B cell (primary cell): ENCODE measurements around the gene ARHGEF26. TPM values are rescaled to one million over a fixed set of nuclear protein-coding genes. Genes with fewer than 3 reads are reported as not detected.

Source experiments
- ATAC-seq: fragments of 200-7000 bp; cut with Tn5 transposase; one replicate; pipeline ENCODE4 v1.10.0; 2021; ENCODE audit warnings: low read depth, mild to moderate bottlenecking, moderate number of reproducible peaks, moderate library complexity
- CTCF ChIA-PET: fragments of 350-600 bp; sonication (Branson Sonifier 250); formaldehyde crosslinking; loops from one replicate; lab custom pipeline; 2021; ENCODE audit warnings: antibody characterized with exemption, inconsistent platforms; lab: Charles Lee
- POLR2A ChIA-PET: fragments of 350-600 bp; sonication (Branson Sonifier 250); formaldehyde crosslinking; loops from one replicate; lab custom pipeline; 2021; ENCODE audit warnings: antibody characterized with exemption; lab: Charles Lee
- DNase-seq: peaks from one replicate; pipeline ENCODE4 v3.0.0; 2013
- H2AFZ ChIP-seq: 2 replicates; pipeline ENCODE4 v1.6.1; 2012; ENCODE audit warnings: mild to moderate bottlenecking, low read depth, low read length; ENCODE audit not compliant: insufficient read depth, poor library complexity, severe bottlenecking
- H3K27ac ChIP-seq, 2 donors: 1 replicate in 1 of 2; 2 replicates in 1 of 2; pipeline ENCODE4 v1.5.1; 2012 to 2013; ENCODE audit warnings: low read length in 2 of 2, mild to moderate bottlenecking in 2 of 2, moderate library complexity in 1 of 2
- H3K27me3 ChIP-seq, 4 experiments: fragments of 200-600 bp in 1 of 4; sonication (generic) in 1 of 4; replicated peaks in 1 of 4; 1 replicate in 2 of 4; 2 replicates in 2 of 4; pipeline versions ENCODE4 v1.6.1 to v1.7.0; 2013 to 2016; ENCODE audit warnings: low read length in 3 of 4, mild to moderate bottlenecking in 2 of 4, mixed read lengths in 1 of 4, moderate library complexity in 1 of 4; ENCODE audit not compliant: insufficient read depth in 4 of 4, control insufficient read depth in 3 of 4; ENCODE audit errors: control extremely low read depth in 1 of 4
- H3K36me3 ChIP-seq, 2 experiments: replicated peaks in 1 of 2; 1 replicate in 1 of 2; 2 replicates in 1 of 2; pipeline versions ENCODE4 v1.6.1 to v1.7.1; 2013; ENCODE audit warnings: low read length in 1 of 2; ENCODE audit not compliant: insufficient read depth in 2 of 2, control insufficient read depth in 1 of 2; ENCODE audit errors: control extremely low read depth in 1 of 2, extremely low read depth in 1 of 2
- H3K4me1 ChIP-seq, 2 donors: fragments of 200-600 bp in 1 of 2; sonication (generic) in 1 of 2; 1 replicate in 1 of 2; 2 replicates in 1 of 2; pipeline versions ENCODE4 v1.5.1 to v1.6.1; 2013 to 2017; ENCODE audit warnings: low read length in 2 of 2; ENCODE audit not compliant: control insufficient read depth in 2 of 2, insufficient read depth in 2 of 2
- H3K4me2 ChIP-seq: replicated peaks from 2 replicates; pipeline ENCODE3; 2012; ENCODE audit warnings: mild to moderate bottlenecking, low read depth, low read length; ENCODE audit not compliant: poor library complexity, severe bottlenecking
- H3K4me3 ChIP-seq, 5 experiments: fragments of 200-600 bp in 1 of 5; sonication (generic) in 1 of 5; 1 replicate in 3 of 5; 2 replicates in 2 of 5; pipeline versions ENCODE4 v1.5.1 to v1.7.0; 2011 to 2016; ENCODE audit warnings: low read length in 4 of 5, mild to moderate bottlenecking in 4 of 5, low read depth in 2 of 5, control low read depth in 1 of 5, moderate library complexity in 1 of 5; ENCODE audit not compliant: insufficient read depth in 1 of 5; ENCODE audit errors: control extremely low read depth in 1 of 5, extremely low read depth in 1 of 5
- H3K79me2 ChIP-seq: fragments of 200-600 bp; sonication (generic); one replicate; pipeline ENCODE4 v1.6.0; 2016; ENCODE audit warnings: low read length; ENCODE audit not compliant: control insufficient read depth, insufficient read depth
- H3K9ac ChIP-seq: fragments of 200-600 bp; sonication (generic); 2 replicates; pipeline ENCODE4 v1.6.1; 2017; ENCODE audit warnings: mild to moderate bottlenecking, low read length, moderate library complexity
- H3K9me3 ChIP-seq, 3 donors: one replicate each; pipeline versions ENCODE4 v1.6.1 to v1.7.1; 2013; ENCODE audit warnings: low read length in 2 of 3; ENCODE audit not compliant: control insufficient read depth in 2 of 3, insufficient read depth in 1 of 3; ENCODE audit errors: control extremely low read depth in 1 of 3
- H4K20me1 ChIP-seq: 2 replicates; pipeline ENCODE4 v1.6.0; 2012; ENCODE audit warnings: mild to moderate bottlenecking, low read length; ENCODE audit not compliant: insufficient read depth, control insufficient read depth, poor library complexity, severe bottlenecking
- H3K27ac Mint-ChIP-seq: one replicate; pipeline ENCODE4 v1.8.0; 2021; ENCODE audit warnings: mixed read lengths
- H3K27me3 Mint-ChIP-seq: one replicate; pipeline ENCODE4 v1.8.0; 2021; ENCODE audit warnings: mixed read lengths
- H3K4me1 Mint-ChIP-seq: one replicate; pipeline ENCODE4 v1.8.0; 2021; ENCODE audit warnings: mixed read lengths
- H3K4me3 Mint-ChIP-seq: one replicate; pipeline ENCODE4 v1.8.0; 2021; ENCODE audit warnings: mixed read lengths
- H3K9me3 Mint-ChIP-seq: one replicate; pipeline ENCODE4 v1.8.0; 2022; ENCODE audit warnings: mixed read lengths; ENCODE audit not compliant: insufficient read depth
- EZH2 ChIP-seq: IDR thresholded peaks from 2 replicates; pipeline ENCODE4 v1.6.1; 2012; ENCODE audit warnings: borderline replicate concordance, low read depth, mild to moderate bottlenecking, moderate library complexity, low read length; ENCODE audit not compliant: insufficient read depth, poor library complexity, severe bottlenecking
- WGBS: methylation state at CpG from one replicate; pipeline ENCODE4 v1.1.5; 2013; ENCODE audit warnings: missing lambda C conversion rate; ENCODE audit not compliant: insufficient coverage; 5-methylcytosine and 5-hydroxymethylcytosine counted together
- intact Hi-C: fragments of 100-400 bp; cut with micrococcal nuclease; formaldehyde crosslinking; loops from one replicate; pipeline ENCODE4 v1.10.0; 2022
- polyA plus RNA-seq: library from polyadenylated mRNA; depleted of rRNA; stranded (reverse); fragments of >200 nt; gene quantifications from 2 replicates; pipeline ENCODE4 v1.2.3, GENCODE V29; 2012
- total RNA-seq, 2 donors: library from RNA; stranded (reverse); fragments of 120-200 nt in 1 of 2; gene quantifications; 1 replicate in 1 of 2; 2 replicates in 1 of 2; pipeline versions ENCODE4 v1.2.3 to v1.2.4, GENCODE V29; 2013 to 2022
- TF ChIP-seq, protein P1 (sequence below): fragments of 200-600 bp; IDR thresholded peaks from one replicate; pipeline ENCODE4 v1.8.0; 2022; ENCODE audit warnings: antibody characterized with exemption, mild to moderate bottlenecking

ARHGEF26 gene
- total and polyA plus RNA-seq, 2 donors (not counting 1 experiment from before 2014, with no cell fraction given): not detected

DNA sequence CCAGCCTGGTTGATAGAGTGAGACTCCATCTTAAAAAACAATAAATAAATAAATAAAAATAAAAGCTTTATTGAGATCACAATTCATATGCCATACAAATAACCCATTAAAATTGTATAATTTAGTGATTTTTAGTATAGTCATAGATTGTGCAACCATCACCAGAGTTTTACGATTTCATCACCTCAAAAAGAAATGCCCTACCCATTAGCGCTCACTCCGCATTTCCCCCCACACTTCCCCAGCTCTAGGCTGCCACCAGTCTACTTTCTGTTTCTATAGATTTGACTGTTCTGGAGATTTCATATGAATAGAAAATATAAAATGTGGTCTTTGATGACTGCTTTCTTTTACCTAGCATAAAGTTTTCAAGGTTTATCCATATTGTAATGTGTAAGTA is 57.0 kb downstream of the ARHGEF26 start:
- Mint-ChIP-seq H3K27ac (no peak overlapping the region), H3K9me3 (no peaks in the 10 kb centered on the region), H3K4me3 (no peak overlapping the region), H3K27me3 (no peaks in the 10 kb centered on the region), H3K4me1 (no peaks in the 10 kb centered on the region)
- no peaks in the 10 kb centered on the region for H3K4me1 ChIP-seq
- intact Hi-C loops: no loop called here
- no peak for DNase-seq
- no peak overlapping the region for H3K9ac ChIP-seq
- no peaks in the 10 kb centered on the region for H4K20me1 ChIP-seq
- no peak for ATAC-seq
- ChIA-PET POLR2A (no interaction called here), CTCF (no interaction called here)
- no peaks in the 10 kb centered on the region for H3K9me3 ChIP-seq
- WGBS: no CpG with 5 or more reads among the region's 3 CpGs
- no peak overlapping the region for H3K4me3 ChIP-seq
- no peaks in the 10 kb centered on the region for H3K27me3 ChIP-seq
- no peak overlapping the region for H3K27ac ChIP-seq
- H3K79me2 ChIP-seq: no peaks in the 10 kb centered on the region
- no peaks in the 10 kb centered on the region for H3K36me3 ChIP-seq
- no peak overlapping the region for H2AFZ ChIP-seq
- TF ChIP-seq, protein P1, sequence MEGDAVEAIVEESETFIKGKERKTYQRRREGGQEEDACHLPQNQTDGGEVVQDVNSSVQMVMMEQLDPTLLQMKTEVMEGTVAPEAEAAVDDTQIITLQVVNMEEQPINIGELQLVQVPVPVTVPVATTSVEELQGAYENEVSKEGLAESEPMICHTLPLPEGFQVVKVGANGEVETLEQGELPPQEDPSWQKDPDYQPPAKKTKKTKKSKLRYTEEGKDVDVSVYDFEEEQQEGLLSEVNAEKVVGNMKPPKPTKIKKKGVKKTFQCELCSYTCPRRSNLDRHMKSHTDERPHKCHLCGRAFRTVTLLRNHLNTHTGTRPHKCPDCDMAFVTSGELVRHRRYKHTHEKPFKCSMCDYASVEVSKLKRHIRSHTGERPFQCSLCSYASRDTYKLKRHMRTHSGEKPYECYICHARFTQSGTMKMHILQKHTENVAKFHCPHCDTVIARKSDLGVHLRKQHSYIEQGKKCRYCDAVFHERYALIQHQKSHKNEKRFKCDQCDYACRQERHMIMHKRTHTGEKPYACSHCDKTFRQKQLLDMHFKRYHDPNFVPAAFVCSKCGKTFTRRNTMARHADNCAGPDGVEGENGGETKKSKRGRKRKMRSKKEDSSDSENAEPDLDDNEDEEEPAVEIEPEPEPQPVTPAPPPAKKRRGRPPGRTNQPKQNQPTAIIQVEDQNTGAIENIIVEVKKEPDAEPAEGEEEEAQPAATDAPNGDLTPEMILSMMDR: no peak
- TF ChIP-seq EZH2: no peak
- no peak overlapping the region for H3K4me2 ChIP-seq

DNA sequence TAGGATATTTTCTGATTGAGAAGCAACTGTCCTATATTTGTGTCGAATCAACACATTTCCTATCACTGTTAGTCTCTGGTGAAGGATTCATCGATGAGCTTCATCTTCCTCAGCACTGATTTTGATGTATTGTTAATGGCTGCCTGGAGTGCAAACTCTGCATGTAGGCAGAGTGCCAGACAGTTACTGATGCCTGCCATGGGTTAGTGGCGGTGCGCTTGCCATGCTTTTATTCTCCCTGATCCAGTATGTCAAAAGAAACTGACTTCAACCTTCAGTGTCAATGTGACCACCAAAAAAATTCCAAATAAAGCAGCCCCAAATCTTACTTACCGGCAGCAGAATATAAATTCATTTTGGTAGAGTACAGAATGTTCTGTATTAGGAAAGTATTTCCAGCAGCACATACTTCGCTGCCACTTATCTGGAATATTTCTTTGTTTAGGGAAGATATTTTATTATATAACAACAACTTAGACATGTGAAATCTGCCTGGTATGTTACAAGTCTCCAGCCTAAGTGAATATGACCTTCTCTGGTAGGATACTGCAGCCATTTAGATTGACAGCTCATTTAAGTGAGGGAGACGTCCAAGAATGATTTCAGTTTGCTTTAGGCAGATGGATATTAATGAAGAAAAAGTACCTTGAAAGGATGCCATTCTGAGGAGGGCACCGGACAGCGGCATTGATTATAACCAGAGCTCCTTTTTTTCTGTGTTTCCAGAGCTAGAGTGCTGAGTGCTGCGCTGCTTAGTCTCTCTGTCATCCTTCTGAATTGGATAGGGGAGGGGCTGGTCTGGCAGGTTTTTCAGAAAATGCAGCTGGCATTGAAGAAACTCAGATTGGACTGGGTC is 59.9 kb downstream of the ARHGEF26 start:
- H4K20me1 ChIP-seq: no peaks in the 10 kb centered on the region
- H3K27me3 ChIP-seq: no peaks in the 10 kb centered on the region
- intact Hi-C loops: no loop called here
- Mint-ChIP-seq H3K27me3 (peaks cover 3% of the 10 kb centered on the region), H3K9me3 (no peaks in the 10 kb centered on the region), H3K27ac (no peak overlapping the region), H3K4me3 (no peak overlapping the region), H3K4me1 (no peaks in the 10 kb centered on the region)
- no peaks in the 10 kb centered on the region for H3K4me1 ChIP-seq
- POLR2A ChIA-PET: no interaction called here
- no peak for ATAC-seq
- CTCF ChIA-PET: no interaction called here
- H3K79me2 ChIP-seq: no peaks in the 10 kb centered on the region
- no peak overlapping the region for H3K9ac ChIP-seq
- H3K36me3 ChIP-seq: no peaks in the 10 kb centered on the region
- TF ChIP-seq EZH2: no peak
- no peaks in the 10 kb centered on the region for H3K9me3 ChIP-seq
- no peak overlapping the region for H3K4me3 ChIP-seq
- WGBS: 98% methylated on average over 5 of the region's 10 CpGs
- H2AFZ ChIP-seq: no peak overlapping the region
- no peak for DNase-seq
- no peak overlapping the region for H3K27ac ChIP-seq
- H3K4me2 ChIP-seq: no peak overlapping the region
